ENCODE measurements around the gene RAI1. TPM values are rescaled to one million over a fixed set of nuclear protein-coding genes. Genes with fewer than 3 reads are reported as not detected.
"Not testable (repeated sequence)": the region's sequence is repeated elsewhere in the genome, so short reads cannot be mapped to it uniquely, and the experiment has no call there.

The RAI1 gene
- total RNA-seq: 31.1 TPM
- long read RNA-seq, partial matches to known transcripts: 41 of 65 reads
- long read RNA-seq, other reads (novel, unspliced or antisense): 24 of 65 reads

- Histone ChIP-seq H3K27me3 (ENCODE audit: low read depth) (no peaks in the 10 kb centered on the region), H3K36me3 (no peaks in the 10 kb centered on the region), H3K27ac (peak within 1 kb of the TSS; percentile 95), H3K9me3 (no peaks in the 10 kb centered on the region), H3K4me3 (peak within 1 kb of the TSS; percentile 90), H3K4me1 (peaks cover 33% of the 10 kb centered on the region)
- peak; percentile 86 for DNase-seq
- peak; percentile 73 to 83 for ATAC-seq
- intact Hi-C loops (cut with DNase I): loop anchor here (10.0 kb wide), 1 partner anchor 354 kb away; the partner anchor contains the start of genes ATPAF2 and GID4
- TF ChIP-seq, protein P1, sequence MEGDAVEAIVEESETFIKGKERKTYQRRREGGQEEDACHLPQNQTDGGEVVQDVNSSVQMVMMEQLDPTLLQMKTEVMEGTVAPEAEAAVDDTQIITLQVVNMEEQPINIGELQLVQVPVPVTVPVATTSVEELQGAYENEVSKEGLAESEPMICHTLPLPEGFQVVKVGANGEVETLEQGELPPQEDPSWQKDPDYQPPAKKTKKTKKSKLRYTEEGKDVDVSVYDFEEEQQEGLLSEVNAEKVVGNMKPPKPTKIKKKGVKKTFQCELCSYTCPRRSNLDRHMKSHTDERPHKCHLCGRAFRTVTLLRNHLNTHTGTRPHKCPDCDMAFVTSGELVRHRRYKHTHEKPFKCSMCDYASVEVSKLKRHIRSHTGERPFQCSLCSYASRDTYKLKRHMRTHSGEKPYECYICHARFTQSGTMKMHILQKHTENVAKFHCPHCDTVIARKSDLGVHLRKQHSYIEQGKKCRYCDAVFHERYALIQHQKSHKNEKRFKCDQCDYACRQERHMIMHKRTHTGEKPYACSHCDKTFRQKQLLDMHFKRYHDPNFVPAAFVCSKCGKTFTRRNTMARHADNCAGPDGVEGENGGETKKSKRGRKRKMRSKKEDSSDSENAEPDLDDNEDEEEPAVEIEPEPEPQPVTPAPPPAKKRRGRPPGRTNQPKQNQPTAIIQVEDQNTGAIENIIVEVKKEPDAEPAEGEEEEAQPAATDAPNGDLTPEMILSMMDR (IDR thresholded peaks at IDR 0.05): peak; percentile 53
Observed at GRCh38 chr17:17681187-17681743, at the start of gene RAI1. TSS of gene RAI1 (plus strand) at chr17:17681458. CDS start at chr17:17792949, 111,491 bp downstream.

GRCh38 chr17:17632690-17633089, 48.6 kb upstream of the RAI1 start:
- ATAC-seq; H3K4me1 ChIP-seq; H3K27ac ChIP-seq; H3K9me3 ChIP-seq; intact Hi-C loops (cut with DNase I); H3K36me3 ChIP-seq; H3K27me3 ChIP-seq (ENCODE audit: low read depth); DNase-seq; H3K4me3 ChIP-seq: not testable (repeated sequence)

GRCh38 chr17:17633310-17633709, 47.9 kb upstream of the RAI1 start:
- Histone ChIP-seq H3K27me3 (ENCODE audit: low read depth) (no peaks in the 10 kb centered on the region), H3K4me3 (no peak overlapping the region), H3K4me1 (no peaks in the 10 kb centered on the region), H3K9me3 (no peaks in the 10 kb centered on the region), H3K27ac (no peak overlapping the region), H3K36me3 (no peaks in the 10 kb centered on the region)
- ATAC-seq (no peak), DNase-seq (no peak)
- intact Hi-C loops (cut with DNase I): no loop called here
- TF ChIP-seq, protein P1 (IDR thresholded peaks at IDR 0.05): no peak

- H3K4me1 ChIP-seq: peaks cover 3% of the 10 kb centered on the region
- no peak overlapping the region for H3K27ac ChIP-seq
- H3K27me3 ChIP-seq (ENCODE audit: low read depth): no peaks in the 10 kb centered on the region
- H3K4me3 ChIP-seq: no peak overlapping the region
- no peaks in the 10 kb centered on the region for H3K36me3 ChIP-seq
- no peaks in the 10 kb centered on the region for H3K9me3 ChIP-seq
- ATAC-seq (no peak), DNase-seq (no peak)
- TF ChIP-seq, protein P1 (IDR thresholded peaks at IDR 0.05): no peak
- intact Hi-C loops (cut with DNase I): loop anchor here (5.0 kb wide), 1 partner anchor 278 kb away; no protein-coding TSS in a partner anchor
Observed at GRCh38 chr17:17635126-17635525, 46.1 kb upstream of the RAI1 start.

DNA sequence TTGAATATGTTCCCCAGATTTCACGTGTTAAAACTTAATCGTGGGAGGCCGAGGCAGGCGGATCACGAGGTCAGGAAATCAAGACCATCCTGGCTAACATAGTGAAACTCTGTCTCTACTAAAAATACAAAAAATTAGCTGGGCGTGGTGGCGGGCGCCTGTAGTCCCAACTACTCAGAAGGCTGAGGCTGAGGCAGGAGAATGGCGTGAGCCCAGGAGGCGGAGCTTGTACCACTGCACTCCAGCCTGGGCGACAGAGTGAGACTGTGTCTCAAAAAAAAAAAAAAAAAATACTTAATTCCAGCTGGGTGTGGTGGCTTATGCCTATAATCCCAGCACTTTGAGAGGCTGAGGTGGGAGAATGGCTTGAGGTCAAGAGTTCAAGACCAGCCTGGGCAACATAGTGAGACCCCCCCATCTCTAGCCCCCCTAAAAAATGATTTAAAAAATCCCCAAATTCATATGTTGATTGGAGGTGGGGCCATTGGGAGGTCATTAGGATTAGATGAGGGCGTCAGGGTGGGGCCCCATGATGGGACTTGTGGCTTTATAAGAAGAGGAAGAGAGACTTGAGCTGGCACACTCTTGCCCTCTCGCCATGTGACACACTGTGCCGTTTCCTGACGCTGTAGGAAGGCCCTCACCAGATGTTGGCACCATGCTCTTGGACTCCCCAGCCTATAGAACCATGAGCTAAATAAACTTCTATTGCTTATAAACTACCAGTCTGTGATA, 45.6 kb upstream of the RAI1 start:
- H3K27ac ChIP-seq; H3K36me3 ChIP-seq; H3K27me3 ChIP-seq (ENCODE audit: low read depth); H3K9me3 ChIP-seq; H3K4me3 ChIP-seq; H3K4me1 ChIP-seq: not testable (repeated sequence)
- ATAC-seq (peak; percentile 40 to 71), DNase-seq (peak; percentile 67)
- intact Hi-C loops (cut with DNase I): loop anchor here (5.0 kb wide), 1 partner anchor 278 kb away; no protein-coding TSS in a partner anchor

DNA sequence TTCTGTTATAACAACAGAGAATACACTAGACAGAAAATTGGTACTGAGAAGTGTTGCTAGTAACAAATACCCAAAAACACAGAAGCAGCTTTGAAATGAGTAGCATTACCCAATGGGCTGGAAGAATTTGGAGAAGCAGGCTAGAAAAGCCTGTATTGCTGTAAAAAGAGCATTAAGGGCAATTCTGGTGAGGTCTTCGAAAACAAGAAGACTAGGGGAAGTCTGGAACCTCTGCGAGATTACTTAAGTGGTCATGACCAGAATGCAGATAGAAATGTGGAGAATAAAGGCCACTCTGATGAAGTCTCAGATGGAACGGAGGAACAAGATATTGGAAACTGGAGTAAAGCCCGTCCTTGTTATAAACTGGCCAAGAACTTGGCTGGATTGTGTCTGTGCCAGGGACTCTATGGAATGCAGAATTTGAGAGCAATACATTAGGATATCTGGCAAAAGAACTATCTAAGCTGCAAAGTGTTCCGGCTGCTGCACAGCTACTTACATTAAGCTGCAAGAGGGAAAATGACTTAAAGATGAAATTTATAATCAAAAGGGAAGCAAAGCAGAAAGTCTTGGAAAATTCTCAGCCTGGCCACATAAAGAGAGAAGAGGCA, 44.9 kb upstream of the RAI1 start:
- intact Hi-C loops (cut with DNase I): loop anchor here (5.0 kb wide), 1 partner anchor 279 kb away; no protein-coding TSS in a partner anchor
- no peak for ATAC-seq
- Histone ChIP-seq H3K9me3 (no peaks in the 10 kb centered on the region), H3K4me3 (no peak overlapping the region), H3K36me3 (no peaks in the 10 kb centered on the region), H3K27me3 (ENCODE audit: low read depth) (no peaks in the 10 kb centered on the region), H3K4me1 (peaks cover 3% of the 10 kb centered on the region), H3K27ac (no peak overlapping the region)
- TF ChIP-seq, protein P1 (IDR thresholded peaks at IDR 0.05): no peak
- DNase-seq: no peak
